CD4-positive, alpha-beta T cell treated with Interleukin-15 for 4 hours (primary cell): ENCODE data around the gene CACNA1H.
A peak's percentile ranks its signal among the peaks of the same experiment; 100 is the strongest.

ENCODE experiments used
- DNase-seq: peaks from one replicate; pipeline ENCODE4 v3.0.0-alpha.2; 2020; ENCODE audit warnings: low spot score

CACNA1H gene

DNA sequence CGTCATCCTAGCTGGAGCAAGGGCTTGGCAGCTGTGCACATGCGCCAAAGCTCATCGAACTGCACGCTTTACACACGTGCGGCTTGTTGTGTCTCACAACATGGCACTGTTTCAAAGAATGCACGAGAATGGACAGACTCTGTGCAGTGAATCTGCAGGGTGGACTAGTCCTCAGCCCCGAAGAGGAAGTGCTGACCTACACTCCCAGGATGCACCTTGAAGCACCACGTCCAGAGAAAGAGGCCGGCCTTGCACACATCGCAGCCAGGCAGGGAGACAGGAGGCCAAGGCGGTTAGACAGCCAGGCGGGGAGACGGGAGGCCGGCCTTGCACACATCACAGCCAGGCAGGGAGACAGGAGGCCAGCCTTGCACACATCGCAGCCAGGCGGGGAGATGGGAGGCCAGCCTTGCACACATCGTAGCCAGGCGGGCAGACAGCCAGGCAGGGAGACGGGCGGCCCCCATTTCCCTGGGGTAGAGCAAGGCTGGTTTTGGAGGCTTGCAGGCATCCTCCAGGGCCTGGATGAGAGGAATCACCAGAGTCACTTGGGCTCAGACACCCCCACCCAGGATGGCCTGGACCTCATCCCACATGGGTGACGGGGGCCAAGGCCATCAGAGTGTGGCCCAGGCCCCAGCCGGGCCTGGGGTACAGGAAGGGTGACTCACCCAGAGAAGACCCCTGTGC lies 9.0 kb upstream of the CACNA1H start:
- DNase-seq = no peak

DNA sequence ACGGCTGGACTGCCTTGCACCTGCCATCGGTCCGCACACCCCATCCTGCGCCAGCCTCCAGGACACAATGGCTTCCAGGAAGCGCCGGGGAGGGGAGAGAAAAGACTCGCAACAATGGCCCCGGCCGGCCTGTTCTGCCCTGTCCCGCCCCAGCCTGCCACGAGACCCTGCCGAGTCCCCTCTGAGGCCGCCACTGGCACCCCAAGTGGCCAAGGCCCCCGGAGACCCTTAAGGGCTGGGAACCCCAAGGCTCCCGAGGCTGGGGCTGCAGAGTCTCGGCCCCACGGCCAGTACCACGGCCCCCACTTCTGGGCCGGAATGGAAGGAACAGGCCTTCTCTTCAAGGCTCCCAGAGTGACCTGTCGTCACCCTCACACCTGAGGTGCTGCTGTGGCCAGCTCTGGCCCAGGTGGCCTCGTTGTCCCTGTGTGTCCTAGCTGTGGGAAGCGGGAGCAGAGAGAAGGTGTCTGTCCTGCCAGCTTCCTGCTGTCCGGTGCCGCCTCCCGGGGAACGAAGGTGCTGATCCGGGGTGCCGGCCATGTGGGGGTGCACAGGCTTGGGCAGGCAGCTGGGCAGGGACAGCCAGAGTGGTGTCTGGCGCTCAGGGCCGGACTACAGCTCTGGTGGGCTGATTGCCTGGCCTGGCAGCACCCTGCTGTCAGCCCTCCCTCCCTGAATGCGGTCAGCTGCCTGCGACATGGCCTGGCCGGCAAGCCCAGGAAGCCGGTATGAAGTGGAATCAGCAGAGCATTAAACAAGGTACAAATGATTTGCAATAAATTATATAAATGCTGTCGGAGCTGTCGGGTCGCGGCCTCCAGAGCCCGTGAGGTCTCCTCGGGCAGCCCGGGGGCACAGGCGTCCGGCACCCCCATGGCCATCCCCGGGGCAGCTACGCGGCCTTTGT lies 8.2 kb upstream of the CACNA1H start:
- no peak for DNase-seq

DNA sequence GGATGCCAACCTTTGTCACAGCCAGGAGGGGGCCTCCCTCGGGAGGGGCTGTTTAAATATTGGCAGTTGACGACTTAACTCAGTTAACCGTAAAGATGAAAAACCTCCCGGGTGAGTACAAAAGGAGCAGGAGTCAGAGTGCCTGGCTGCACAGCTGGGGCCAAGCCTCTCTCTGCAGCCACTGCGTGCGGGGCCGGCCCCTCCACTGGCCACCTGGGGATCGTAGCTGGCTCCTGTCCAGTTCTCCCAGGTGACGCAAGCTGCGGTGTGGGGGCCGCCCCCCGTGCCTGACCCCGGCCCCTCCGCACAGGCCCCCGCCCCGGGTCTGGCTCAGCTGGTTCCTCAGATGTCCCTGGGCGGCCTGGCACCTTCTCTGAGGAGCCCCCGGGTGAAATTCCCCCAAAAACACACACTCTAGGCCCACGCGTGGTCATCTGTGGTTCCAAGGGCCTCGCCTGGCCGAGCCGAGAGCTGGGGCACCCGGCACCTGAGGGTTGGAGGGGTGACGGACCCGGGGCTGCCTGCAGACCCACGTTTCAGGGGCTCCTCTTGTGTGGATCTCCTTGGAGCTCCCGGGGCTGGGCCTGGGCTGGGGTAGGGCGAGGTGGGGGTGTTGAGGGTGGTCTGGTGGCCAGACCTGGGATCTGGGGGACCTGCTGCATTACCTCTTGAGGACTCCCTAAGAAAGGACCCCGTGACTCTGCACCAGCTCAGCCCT lies 7.4 kb upstream of the CACNA1H start:
- DNase-seq = no peak

DNA sequence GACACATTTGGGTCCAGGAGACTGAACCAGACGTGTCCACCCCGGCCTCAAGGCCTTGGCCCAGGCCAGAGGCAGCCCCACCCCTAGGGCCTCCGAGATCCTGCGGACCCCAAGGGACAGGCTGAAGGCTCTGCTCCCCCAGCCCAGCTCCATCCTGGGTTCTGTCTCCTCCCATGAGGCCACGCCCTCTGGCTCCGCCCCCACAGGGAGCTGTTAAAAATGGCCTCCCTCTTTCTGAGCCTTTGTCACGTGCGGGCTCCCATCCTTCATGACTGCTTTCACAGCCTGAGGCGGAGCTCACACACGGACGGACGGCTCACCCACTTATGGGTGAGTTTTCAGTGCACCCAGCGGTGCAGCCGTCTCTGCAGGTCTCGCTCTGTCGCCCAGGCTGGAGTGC lies 6.5 kb upstream of the CACNA1H start:
- no peak for DNase-seq

DNA sequence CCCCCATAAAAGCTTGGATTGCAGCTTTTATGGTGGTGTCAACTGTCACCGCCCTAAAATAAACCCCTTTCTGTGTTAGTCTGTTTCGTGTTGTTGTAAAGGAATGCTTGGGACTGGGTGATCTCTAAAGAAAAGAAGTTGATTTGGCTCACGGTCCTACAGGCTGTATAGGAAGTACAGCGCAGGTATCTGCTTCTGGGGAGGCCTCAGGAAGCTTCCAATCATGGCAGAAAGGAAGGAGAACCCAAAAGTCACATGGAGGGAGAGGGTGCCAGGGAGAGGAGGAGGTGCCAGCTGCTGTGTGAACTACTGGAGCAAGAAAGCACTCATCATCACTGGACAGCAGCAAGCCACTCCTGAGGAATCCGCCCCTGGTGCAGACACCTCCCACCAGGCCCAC lies 5.9 kb upstream of the CACNA1H start:
- DNase-seq = no peak

DNA sequence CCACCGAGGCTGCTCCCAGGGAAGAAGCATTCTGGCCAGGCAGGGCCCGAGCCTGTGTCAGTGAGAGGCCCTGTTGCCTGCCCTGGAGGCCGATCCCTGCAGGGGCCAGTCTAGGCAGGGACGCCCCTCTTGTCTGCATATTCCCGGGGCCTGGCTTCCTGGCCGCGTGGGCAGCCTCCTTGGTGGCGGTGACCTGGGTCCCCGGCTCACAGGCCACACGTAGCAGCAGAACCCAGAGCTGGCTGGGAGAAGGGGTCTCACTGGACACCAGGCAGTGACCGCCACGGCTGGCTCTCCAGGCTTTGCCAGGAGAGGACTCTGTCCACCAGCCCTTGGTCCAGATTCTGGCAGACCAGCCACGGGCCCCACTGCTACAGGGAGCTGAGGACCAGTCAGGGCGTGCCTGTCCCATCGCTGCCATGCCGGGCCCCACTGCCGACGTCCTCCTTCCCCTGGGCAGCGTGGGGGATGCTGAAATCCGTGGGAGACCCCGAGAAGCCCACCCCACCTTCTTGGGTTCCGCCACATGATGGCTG lies 3.7 kb upstream of the CACNA1H start:
- DNase-seq = no peak

DNA sequence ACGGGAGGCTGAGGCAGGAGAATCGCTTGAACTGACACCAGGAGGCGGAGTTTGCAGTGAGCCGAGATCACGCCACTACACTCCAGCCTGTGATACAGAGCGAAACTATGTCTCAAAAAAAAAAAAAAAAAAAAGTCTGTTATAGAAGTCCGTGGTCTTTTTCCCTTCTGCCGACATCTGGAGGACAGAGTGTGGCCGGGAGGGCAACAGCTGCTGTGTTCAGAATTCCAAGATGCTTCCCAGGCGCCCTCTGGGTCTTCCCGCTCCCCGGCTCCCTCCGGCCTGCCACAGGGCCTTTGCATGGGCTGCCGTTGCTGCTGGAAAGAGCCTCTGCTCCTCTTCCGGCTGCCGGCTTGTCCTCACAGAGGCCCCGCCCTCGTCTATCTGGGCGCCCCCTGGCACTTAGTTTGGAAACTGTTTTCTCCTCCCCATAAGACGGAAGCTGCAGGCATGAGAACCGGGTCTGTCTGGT lies 2.4 kb upstream of the CACNA1H start:
- peak; percentile 2 for DNase-seq

DNA sequence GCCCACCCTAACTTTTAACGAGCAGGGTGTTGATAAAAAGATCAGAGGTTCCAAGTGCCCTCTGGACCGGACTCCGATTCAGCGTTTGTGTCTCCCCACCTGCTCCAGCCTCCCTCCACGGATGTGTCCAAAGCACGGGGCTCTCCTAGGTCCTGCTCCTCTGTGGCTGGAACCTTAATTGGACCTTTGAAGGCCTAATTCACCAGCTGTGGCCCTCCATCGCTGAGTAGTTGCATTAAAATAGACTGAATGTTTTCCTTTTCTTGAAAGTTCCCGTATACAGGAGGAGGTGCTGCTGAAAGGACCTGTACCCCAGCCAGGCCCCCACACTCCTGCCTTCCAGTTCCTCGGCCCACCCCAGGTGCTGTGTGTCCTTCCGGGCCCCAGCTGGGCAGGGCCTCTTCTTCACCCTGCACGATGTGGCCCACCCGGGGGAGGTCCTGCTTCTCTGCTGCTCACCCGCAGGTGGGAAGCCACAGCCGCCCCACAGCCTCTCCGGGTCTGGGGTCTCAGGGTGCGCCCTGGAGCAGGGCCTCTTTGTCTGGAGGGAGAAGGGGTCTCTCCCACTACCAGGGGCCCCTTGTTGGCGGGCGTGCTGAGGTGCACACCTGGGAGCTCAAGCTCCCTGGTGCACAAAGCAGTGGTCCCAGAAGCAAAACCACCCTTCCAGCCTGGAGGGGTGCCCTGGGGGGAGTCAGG lies 1.3 kb upstream of the CACNA1H start:
- DNase-seq = no peak

DNA sequence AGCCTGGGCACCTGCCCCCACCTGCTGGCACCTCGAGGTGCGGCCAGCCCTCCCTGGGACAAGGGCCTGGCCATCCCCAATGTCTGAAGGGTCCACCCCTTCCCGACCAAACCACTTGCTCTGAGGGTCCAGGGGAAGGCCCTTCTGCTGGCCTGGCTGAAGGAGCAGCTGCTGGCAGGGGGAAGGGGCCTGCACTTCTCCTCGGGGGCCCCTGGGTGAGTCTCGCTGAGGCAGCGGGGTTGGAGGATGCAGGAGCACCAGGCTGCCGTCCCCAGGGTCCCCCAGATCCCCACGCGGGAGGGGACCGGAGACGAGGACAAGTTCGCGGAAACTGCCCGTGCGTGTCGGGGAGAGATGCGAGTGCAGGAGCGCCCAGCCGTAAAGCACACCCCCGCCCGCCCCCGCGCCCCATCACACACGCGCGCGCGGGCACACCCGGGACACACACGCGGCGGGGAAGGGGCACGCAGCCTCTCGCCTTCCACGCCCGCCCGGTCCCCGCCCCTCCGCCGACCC lies 725 bp upstream of the CACNA1H start:
- DNase-seq = peak; percentile 28

DNA sequence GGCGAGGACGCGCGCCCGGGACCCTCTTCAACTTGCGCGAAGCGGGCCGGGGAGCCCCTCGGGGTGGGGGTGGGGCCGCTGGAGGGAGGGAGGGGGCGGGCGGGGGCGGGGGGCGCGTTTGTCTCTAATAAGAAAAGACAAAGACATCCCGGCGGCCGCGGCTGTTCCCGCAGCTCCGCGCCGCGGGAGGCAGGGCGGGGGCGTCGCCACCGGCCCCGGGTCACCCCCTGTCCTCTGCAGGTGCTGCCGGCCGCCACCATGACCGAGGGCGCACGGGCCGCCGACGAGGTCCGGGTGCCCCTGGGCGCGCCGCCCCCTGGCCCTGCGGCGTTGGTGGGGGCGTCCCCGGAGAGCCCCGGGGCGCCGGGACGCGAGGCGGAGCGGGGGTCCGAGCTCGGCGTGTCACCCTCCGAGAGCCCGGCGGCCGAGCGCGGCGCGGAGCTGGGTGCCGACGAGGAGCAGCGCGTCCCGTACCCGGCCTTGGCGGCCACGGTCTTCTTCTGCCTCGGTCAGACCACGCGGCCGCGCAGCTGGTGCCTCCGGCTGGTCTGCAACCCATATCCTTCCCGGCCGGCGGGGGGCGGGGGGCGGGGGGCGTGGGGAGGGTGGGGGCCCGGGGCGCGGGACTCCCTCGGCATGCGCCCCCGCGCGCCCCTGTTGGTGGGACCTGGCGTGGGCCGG lies 714 bp downstream of the CACNA1H start:
- DNase-seq = no peak

DNA sequence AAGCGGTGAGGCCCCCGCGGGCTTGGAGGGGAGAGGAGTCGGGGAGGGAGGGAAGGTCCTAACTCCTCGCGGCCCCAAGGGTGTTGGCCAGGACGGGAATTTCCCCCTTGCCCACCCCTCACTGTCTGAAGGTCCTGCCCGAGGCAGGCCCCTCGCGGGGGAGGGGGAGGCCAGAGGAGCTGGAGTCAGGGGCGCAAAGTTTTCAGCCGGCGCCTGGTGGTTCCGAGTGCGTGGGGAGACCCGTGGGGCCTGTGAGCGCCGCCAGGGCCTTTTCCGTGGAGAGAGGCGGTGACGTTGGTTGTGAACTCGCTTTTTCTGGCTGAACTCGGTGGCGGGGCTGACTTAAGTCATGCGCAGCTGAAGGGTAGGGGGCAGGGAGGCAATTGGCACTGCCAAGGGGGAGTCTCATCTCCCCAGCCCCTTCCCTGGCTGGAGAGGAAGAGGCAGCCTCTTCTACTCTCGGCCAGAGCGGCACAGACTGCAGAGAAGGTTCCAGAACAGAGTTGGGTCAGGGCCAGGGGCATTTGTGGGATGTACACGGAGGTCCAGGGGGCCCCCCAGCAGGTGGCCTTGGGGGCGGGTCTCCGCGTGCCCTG lies 1.5 kb downstream of the CACNA1H start:
- DNase-seq = no peak

DNA sequence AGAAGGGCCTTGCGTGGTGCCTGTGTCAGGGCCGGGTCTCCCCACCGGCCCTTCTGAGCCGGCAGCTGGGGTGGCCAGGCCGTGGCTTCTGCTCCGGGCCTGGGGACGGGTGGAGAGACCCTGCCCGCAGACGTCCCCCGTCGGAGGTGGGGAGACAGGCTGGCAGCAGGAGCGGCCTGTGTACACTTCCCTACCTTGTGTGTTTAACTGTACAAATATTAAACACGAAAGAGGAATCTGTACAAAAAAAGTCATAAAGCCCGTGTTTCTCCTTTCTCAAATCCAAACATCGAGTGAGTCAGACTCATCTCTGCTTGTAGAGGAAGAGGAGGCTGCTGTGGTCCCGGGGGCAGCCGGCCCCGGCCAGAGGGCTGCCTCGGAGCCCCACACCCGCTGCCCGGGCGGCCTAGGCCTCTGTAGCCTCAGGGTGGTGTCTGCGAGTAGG lies 2.0 kb downstream of the CACNA1H start:
- DNase-seq = no peak

DNA sequence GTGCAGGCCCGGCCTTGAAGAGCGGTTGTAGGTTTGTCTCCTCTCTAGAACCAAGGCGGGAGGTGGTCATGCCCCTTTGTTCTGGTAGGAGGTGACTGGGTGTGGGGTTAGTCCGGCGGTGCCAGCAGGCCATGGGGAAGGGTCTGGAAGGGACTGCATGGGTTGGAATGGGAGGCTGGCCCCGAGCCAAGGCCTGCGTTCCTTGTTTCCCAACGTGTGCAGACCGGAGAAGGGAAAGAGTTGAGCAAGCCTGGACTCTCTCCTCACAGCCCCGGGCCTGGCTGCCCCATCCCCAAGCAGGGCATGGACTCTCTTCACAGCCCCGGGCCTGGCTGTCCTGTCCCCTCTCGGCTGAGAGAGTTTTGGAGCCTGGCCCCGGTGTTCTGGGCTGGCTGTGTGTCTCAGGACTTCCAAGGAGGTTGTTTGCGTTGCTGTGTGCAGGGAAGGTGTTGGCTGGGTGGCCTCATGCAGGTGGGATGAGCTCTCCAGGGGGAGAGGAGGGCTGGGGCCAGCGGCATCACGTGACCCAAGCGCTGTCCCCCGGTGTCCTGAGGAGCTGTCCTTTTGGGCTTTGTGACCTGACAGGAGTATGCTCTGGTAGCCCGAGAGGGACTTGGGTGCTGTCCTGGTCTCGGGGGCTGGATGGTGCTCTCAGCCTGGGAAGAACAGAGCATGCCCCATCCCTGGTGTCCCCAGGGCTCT lies 2.6 kb downstream of the CACNA1H start:
- no peak for DNase-seq

DNA sequence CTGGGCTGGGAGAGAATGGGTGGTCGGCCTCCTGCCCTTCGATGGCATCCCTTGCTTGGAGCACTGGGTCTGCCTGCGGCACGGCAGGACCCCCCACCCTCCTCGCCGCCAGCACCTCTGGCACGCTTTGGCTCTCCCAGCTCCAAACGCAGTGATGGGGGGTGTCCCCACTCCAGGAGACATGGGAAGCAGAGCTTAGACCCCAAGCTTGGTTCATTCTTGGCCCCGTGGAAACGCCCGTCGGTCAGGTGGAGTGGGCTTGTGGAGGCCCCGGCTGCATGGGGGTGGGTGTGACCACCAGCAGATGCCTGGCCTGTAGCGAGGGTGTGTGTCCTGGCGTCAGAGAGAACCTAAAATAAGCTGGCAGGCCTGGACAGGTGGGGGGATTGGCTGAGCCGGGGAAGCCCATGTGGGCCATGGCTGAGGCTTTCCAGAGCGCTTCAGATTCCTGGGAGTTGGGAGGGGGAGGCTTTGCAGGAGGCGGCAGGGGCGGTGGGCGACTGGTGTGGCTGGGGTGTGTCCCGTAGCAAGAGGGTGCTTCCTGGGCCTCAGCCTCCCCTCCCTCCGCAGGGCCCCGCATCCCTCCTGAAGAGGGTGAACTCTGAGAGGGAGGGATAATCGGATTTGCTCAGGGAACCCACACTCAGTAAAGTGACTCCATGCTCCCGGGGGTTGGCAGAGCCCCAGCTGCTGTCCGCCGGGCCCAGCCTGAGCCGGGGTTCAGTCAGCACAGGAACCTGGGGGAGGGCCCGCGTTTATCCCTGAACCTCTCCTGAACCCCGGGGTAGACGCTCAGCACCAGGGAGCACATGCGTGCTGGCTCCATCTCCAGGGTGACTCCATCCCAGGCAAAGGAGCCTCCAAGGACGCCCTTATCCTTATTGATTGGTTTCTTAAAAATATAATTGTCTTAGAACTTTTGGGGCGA lies 3.4 kb downstream of the CACNA1H start:
- DNase-seq = no peak

DNA sequence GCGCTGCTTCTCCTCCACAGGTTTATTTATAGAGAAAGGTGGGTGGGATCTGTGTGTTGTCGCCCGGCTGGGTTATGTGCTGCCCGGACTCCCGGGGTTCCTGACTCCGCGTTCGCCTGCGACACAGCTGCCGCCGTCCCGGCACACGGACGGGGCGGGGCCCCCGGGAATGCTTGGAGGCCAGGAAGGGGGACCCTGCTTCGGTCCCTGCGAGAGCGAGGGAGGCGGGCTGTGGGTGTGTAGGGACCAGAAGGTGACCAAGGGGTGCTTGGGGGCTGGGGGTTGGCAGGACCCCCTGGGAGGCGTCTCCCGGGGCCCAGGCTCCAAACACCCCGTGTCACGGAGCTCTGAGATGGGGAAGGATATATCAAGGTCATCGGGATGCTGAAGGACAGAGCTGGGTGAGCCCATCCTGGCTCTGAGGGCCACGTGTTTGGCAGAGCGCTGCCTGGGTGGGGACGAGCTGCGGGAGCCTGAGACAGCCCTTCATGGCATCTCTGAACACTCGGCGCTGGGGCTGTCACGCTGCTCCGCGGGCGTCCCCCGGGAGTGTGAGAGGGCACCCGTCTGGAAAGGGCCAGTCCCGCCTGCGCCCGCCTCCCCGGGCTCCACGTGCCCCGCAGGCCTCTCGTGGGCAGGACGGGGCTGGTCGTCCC lies 4.2 kb downstream of the CACNA1H start:
- DNase-seq = no peak

DNA sequence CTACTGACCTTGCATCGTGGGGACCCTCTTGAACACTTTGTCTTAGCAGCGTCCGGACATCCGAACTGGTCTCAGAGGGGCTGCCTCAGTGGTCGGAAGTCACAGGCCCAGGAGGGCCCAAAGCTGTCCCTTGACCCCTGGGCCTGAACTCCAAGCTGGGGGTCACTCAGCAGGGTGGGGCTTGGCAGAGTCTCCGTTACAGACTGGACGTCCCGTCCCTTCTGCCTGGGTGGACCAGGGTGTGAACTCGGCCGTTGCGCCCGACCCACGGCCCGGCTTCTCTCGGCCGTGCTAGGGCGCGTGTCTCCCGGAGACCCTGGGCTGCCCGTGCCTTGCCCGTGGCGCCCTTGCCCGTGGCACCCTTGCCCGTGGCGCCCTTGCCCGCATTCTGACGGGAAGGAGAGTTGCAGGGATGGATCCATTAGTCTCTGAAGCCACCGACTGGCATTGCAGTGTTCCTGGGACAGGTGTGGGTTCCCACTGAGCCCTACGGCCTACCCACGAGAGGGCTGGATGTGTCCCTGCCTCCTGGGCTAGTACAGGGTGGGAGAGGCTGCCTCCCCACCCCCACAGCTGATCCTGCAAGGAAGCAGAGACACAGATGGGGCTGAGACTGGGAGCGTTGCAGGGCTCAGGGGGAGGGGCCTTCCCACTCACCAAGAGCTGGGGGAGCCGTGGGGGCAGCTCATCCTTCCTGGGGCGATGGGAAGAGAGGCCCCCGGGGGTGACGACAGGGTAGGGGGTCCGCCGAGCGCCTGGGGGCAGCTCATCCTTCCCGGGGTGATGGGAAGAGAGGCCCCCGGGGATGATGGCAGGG lies 4.9 kb downstream of the CACNA1H start:
- no peak for DNase-seq
